ENCODE data around the gene SSTR4. TPM values are rescaled to one million over a fixed set of nuclear protein-coding genes. Genes with fewer than 3 reads are reported as not detected.

Gene SSTR4
- total RNA-seq, 2 donors from 2014 or later, result not detected

DNA sequence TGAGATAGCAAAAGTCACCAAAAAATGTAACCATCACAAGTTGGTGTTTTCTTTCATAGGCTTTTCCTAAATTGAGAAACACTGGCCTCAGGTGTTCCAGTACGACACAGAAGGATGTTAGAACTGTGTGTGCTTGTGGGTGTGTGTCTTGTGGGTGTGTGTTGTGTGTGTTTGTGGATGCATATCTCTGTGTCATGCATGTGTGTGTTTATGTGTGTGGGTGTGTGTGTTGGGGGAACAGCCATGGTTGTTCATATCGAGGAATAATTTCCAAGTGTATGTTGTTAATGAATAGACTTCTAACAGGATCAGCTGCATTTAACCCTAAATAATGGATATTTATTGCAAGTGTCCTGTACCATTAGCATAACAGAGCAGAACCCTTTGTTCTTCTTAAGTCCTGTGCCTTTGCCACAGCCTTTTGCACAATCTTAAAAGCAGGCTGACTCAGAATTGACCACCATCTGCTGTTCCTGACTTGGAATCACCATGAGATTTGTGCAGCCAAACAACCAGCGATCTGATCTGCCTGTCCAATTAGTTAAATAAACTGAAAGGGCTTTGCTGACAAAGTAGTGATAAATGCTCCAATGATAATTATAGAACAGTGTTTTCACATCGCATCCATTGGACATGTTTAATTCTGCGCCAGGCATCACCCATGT lies 43.4 kb downstream of the SSTR4 start:
- H3K4me1 ChIP-seq, result peaks cover 0 to 11% of the 10 kb centered on the region in 2 donors

DNA sequence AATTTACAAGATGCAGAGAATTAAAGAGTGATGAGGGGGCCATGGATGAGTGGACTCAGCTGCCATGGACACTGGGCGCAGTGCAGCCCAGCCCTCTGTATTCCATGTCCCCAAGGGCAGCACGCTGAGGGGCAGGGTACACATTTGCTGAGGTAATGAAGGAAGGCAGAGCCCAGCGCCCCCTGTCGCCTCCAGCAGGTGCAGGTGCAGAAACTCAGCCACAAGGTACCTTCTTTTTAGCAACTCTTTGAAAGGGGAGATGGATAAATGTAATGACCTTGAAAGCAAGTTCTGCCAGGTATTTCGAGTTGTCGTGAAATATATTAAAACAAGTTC lies 43.9 kb downstream of the SSTR4 start:
- Histone ChIP-seq H3K9me3 (no peaks in the 10 kb centered on the region), H3K4me3 (no peak overlapping the region), H3K36me3 (no peaks in the 10 kb centered on the region), H3K27me3 (no peaks in the 10 kb centered on the region), H3K4me1 (peaks cover 0 to 11% of the 10 kb centered on the region in 2 donors), H3K27ac (no peak overlapping the region)
- TF ChIP-seq, protein P1, sequence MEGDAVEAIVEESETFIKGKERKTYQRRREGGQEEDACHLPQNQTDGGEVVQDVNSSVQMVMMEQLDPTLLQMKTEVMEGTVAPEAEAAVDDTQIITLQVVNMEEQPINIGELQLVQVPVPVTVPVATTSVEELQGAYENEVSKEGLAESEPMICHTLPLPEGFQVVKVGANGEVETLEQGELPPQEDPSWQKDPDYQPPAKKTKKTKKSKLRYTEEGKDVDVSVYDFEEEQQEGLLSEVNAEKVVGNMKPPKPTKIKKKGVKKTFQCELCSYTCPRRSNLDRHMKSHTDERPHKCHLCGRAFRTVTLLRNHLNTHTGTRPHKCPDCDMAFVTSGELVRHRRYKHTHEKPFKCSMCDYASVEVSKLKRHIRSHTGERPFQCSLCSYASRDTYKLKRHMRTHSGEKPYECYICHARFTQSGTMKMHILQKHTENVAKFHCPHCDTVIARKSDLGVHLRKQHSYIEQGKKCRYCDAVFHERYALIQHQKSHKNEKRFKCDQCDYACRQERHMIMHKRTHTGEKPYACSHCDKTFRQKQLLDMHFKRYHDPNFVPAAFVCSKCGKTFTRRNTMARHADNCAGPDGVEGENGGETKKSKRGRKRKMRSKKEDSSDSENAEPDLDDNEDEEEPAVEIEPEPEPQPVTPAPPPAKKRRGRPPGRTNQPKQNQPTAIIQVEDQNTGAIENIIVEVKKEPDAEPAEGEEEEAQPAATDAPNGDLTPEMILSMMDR (IDR thresholded peaks at IDR 0.05), result no peak
- no peak for DNase-seq (ENCODE audit: low spot score)

More for the DNA sequence above, 43.4 kb downstream of the SSTR4 start:
- no peak overlapping the region for H3K4me3 ChIP-seq
- H3K9me3 ChIP-seq, result no peaks in the 10 kb centered on the region
- no peaks in the 10 kb centered on the region for H3K27me3 ChIP-seq
- no peak for DNase-seq (ENCODE audit: low spot score)
- TF ChIP-seq, protein P1 (IDR thresholded peaks at IDR 0.05), result no peak
- no peaks in the 10 kb centered on the region for H3K36me3 ChIP-seq
- H3K27ac ChIP-seq, result no peak overlapping the region

DNA sequence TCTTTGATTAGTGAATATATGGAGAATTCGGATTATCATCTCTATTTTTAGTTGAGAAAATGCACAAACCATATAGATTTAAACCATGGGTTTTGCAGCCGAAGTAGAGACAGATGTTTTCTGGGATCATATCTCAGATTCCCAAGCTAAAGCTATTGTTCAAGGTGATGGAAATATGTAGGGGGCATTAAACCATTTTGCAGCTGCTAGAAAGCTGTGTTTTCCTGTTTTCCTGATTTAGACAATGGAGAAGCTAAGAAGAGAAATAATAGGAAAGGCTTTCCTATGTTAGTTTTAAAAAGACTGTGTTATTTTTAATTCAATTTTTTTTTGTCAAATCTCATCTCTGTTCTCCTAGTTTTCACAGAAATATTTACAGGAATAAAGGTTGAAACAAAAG lies 44.8 kb downstream of the SSTR4 start:
- TF ChIP-seq, protein P1 (IDR thresholded peaks at IDR 0.05), result no peak
- Histone ChIP-seq H3K27me3 (no peaks in the 10 kb centered on the region), H3K27ac (no peak overlapping the region), H3K4me1 (peaks cover 0 to 11% of the 10 kb centered on the region in 2 donors), H3K9me3 (no peaks in the 10 kb centered on the region), H3K36me3 (no peaks in the 10 kb centered on the region), H3K4me3 (no peak overlapping the region)
- DNase-seq (ENCODE audit: low spot score), result no peak

DNA sequence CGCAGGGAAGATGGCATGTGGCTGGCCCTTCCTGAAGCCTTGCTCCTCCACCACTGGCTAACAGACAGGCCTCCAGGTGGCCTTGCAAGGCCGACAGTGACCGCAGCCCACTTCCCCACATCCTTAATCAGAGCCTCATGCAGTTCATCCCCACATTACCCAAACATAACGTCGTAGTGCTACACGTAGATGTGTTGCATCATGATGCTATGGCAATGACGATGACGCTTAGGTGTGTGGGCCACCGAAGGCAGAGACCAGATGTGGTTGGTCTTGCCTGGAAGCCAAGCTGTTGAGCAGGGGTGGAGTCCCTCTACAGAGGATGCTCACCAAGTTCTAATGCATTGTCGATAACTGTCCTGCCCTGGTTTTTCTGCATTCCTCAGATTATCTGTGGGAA lies 45.4 kb downstream of the SSTR4 start:
- Histone ChIP-seq H3K27ac (no peak overlapping the region), H3K36me3 (no peaks in the 10 kb centered on the region), H3K4me1 (peaks cover 0 to 11% of the 10 kb centered on the region in 2 donors), H3K4me3 (no peak overlapping the region), H3K27me3 (no peaks in the 10 kb centered on the region), H3K9me3 (no peaks in the 10 kb centered on the region)
- DNase-seq (ENCODE audit: low spot score), result no peak
- TF ChIP-seq, protein P1 (IDR thresholded peaks at IDR 0.05), result no peak

DNA sequence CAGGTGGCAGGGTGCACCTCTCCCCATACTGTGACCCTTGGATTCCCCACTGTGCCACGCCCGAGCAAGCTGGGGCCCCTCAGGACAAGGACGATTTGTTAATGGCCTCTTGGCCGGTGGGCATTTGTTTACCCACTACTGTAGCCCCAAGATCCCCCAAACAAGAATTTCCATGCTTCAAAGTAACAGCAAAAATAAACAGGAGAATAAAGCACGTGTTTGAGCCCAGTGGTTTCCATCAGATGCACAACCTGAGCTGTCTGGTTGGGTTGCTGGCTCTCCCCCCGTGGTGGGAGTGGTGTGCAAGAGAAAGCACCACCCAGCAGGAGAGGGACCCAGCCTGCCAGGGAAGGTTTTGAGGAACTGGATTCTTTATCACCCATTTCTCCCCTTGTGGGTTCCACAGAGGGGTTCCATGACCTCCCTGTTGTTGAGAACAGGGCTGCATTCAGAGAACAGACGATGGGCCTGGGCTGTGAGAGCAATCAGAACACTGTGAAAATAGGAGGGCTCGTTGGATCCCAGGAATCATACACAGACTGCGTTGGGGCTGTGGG lies 46.2 kb downstream of the SSTR4 start:
- no peak for DNase-seq (ENCODE audit: low spot score)
- Histone ChIP-seq H3K27ac (peak overlapping the region; percentile 8 to 86), H3K4me3 (peak overlapping the region in 1 of 2 donors; percentile 51), H3K27me3 (no peaks in the 10 kb centered on the region), H3K36me3 (no peaks in the 10 kb centered on the region), H3K4me1 (peaks cover 0 to 16% of the 10 kb centered on the region in 2 donors), H3K9me3 (no peaks in the 10 kb centered on the region)
- TF ChIP-seq, protein P1 (IDR thresholded peaks at IDR 0.05), result no peak
